SK-N-SH treated with all-trans-retinoic acid at 6 μM for 48 hours (cell line): ENCODE measurements around the gene ABCA9.
A peak's percentile ranks its signal among the peaks of the same experiment; 100 is the strongest.

ENCODE experiments used
- ATAC-seq: fragments of 200-7000 bp; cut with Tn5 transposase; 3 replicates; pipeline ENCODE4 v1.9.1; 2020; ENCODE audit warnings: mild to moderate bottlenecking, moderate library complexity
- ARNTL ChIP-seq: fragments of 450-650 bp; formaldehyde crosslinking; IDR thresholded peaks from 2 replicates; pipeline ENCODE4 v1.5.0; 2020; ENCODE audit warnings: low read depth, mild to moderate bottlenecking, moderate library complexity, borderline replicate concordance
- BACH2 ChIP-seq: fragments of 250-450 bp; sonication (Bioruptor Pico); IDR thresholded peaks from 2 replicates; pipeline ENCODE4 v1.9.0; 2021; ENCODE audit warnings: mild to moderate bottlenecking, borderline replicate concordance
- CSDC2 ChIP-seq: fragments of 250-450 bp; sonication (Bioruptor Pico); IDR thresholded peaks from 2 replicates; pipeline ENCODE4 v1.5.0; 2020; ENCODE audit warnings: mild to moderate bottlenecking, moderate library complexity
- ESRRG ChIP-seq: fragments of 250-450 bp; sonication (Bioruptor Pico); IDR thresholded peaks from 2 replicates; pipeline ENCODE4 v1.6.1; 2021; ENCODE audit warnings: mild to moderate bottlenecking
- GLIS3 ChIP-seq: fragments of 250-450 bp; sonication (Bioruptor Pico); IDR thresholded peaks from 2 replicates; pipeline ENCODE4 v1.5.0; 2020; ENCODE audit warnings: mild to moderate bottlenecking, moderate library complexity
- ISL1 ChIP-seq: fragments of 250-450 bp; sonication (Bioruptor Pico); IDR thresholded peaks from 2 replicates; pipeline ENCODE4 v2.1.2; 2022; ENCODE audit warnings: mild to moderate bottlenecking, moderate library complexity
- OSR1 ChIP-seq: fragments of 250-450 bp; sonication (Bioruptor Pico); IDR thresholded peaks from 2 replicates; pipeline ENCODE4 v1.8.0; 2022; ENCODE audit warnings: moderate library complexity, mild to moderate bottlenecking, inconsistent platforms
- PPARA ChIP-seq: fragments of 250-450 bp; sonication (Bioruptor Pico); IDR thresholded peaks from 2 replicates; pipeline ENCODE4 v1.5.0; 2020; ENCODE audit warnings: mild to moderate bottlenecking, borderline replicate concordance
- RARB ChIP-seq: fragments of 250-450 bp; sonication (Bioruptor Pico); IDR thresholded peaks from 2 replicates; pipeline ENCODE4 v1.8.0; 2021; ENCODE audit warnings: mild to moderate bottlenecking, moderate library complexity
- SNAI2 ChIP-seq: fragments of 250-450 bp; sonication (Bioruptor Pico); IDR thresholded peaks from 2 replicates; pipeline ENCODE4 v1.5.0; 2020; ENCODE audit warnings: mild to moderate bottlenecking, moderate library complexity
- TCF4 ChIP-seq: fragments of 250-450 bp; sonication (Bioruptor Pico); IDR thresholded peaks from 2 replicates; pipeline ENCODE4 v1.8.0; 2021; ENCODE audit warnings: mild to moderate bottlenecking, moderate library complexity, borderline replicate concordance
- ZC3H10 ChIP-seq: fragments of 250-450 bp; sonication (Bioruptor Pico); IDR thresholded peaks from 2 replicates; pipeline ENCODE4 v1.5.1; 2021; ENCODE audit warnings: mild to moderate bottlenecking, moderate library complexity
- ZFP3 ChIP-seq: fragments of 250-450 bp; sonication (Bioruptor Pico); IDR thresholded peaks from 2 replicates; pipeline ENCODE4 v1.5.0; 2020; ENCODE audit warnings: mild to moderate bottlenecking, moderate library complexity
- ZNF565 ChIP-seq: fragments of 450-650 bp; formaldehyde crosslinking; conservative IDR thresholded peaks from 2 replicates; pipeline ENCODE4 v1.5.0; 2020; ENCODE audit warnings: low read depth, mild to moderate bottlenecking, moderate library complexity
- ZNF70 ChIP-seq: fragments of 450-650 bp; formaldehyde crosslinking; IDR thresholded peaks from 2 replicates; pipeline ENCODE4 v1.5.0; 2020; ENCODE audit warnings: mild to moderate bottlenecking, moderate library complexity
- ZNF8 ChIP-seq: fragments of 450-650 bp; formaldehyde crosslinking; IDR thresholded peaks from 2 replicates; pipeline ENCODE4 v1.5.0; 2020; ENCODE audit warnings: mild to moderate bottlenecking, moderate library complexity
- TF ChIP-seq, protein P1 (sequence below): fragments of 250-450 bp; sonication (Bioruptor Pico); IDR thresholded peaks from 2 replicates; pipeline ENCODE4 v1.5.1; 2020; ENCODE audit warnings: low read depth, mild to moderate bottlenecking, moderate library complexity
- TF ChIP-seq, protein P2 (sequence below): fragments of 250-450 bp; sonication (Bioruptor Pico); IDR thresholded peaks from 2 replicates; pipeline ENCODE4 v1.5.0; 2020; ENCODE audit warnings: mild to moderate bottlenecking, moderate library complexity
- TF ChIP-seq, protein P3 (sequence below): fragments of 250-450 bp; sonication (Bioruptor Pico); IDR thresholded peaks from 2 replicates; pipeline ENCODE4 v1.8.0; 2021; ENCODE audit warnings: low read depth, mild to moderate bottlenecking, moderate library complexity, borderline replicate concordance
- TF ChIP-seq, protein P4 (sequence below): fragments of 250-450 bp; sonication (Bioruptor Pico); IDR thresholded peaks from 2 replicates; pipeline ENCODE4 v1.5.1; 2021; ENCODE audit warnings: mild to moderate bottlenecking, moderate library complexity
- TF ChIP-seq, protein P5 (sequence below): fragments of 250-450 bp; sonication (Bioruptor Pico); IDR thresholded peaks from 2 replicates; pipeline ENCODE4 v1.8.0; 2020; ENCODE audit warnings: mild to moderate bottlenecking, moderate library complexity, borderline replicate concordance

Gene ABCA9

DNA sequence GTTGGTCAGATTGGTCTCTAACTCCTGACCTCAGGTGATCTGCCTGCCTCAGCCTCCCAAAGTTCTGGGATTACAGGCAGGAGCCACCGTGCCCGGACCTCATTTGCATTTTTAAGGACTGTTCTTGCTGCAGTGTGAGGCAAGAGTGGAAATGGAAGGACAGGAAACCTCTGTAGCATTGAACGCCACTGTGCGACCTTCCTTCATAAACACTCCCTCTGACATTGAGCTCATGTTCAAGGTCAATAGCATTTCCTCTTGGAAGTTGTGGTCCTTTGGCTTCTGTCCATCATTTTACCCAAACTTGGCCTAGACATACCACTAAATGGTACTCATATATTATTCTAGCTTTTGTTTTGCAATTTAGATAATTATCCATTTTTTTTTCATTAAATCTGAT lies 72.8 kb downstream of the ABCA9 start:
- TF ChIP-seq, protein P1, sequence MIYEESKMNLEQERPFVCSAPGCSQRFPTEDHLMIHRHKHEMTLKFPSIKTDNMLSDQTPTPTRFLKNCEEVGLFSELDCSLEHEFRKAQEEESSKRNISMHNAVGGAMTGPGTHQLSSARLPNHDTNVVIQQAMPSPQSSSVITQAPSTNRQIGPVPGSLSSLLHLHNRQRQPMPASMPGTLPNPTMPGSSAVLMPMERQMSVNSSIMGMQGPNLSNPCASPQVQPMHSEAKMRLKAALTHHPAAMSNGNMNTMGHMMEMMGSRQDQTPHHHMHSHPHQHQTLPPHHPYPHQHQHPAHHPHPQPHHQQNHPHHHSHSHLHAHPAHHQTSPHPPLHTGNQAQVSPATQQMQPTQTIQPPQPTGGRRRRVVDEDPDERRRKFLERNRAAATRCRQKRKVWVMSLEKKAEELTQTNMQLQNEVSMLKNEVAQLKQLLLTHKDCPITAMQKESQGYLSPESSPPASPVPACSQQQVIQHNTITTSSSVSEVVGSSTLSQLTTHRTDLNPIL (CRISPR knock-in tag): no peak
- TF ChIP-seq RARB (CRISPR knock-in tag) (no peak), TCF4 (no peak), GLIS3 (no peak), ZNF565 (CRISPR knock-in tag) (no peak), ISL1 (no peak), ZNF8 (CRISPR knock-in tag) (no peak), ZNF70 (CRISPR knock-in tag) (no peak), BACH2 (CRISPR knock-in tag) (no peak), ZC3H10 (no peak), PPARA (CRISPR knock-in tag) (no peak), ESRRG (CRISPR knock-in tag) (no peak), CSDC2 (CRISPR knock-in tag) (no peak), OSR1 (no peak)
- TF ChIP-seq, protein P2, sequence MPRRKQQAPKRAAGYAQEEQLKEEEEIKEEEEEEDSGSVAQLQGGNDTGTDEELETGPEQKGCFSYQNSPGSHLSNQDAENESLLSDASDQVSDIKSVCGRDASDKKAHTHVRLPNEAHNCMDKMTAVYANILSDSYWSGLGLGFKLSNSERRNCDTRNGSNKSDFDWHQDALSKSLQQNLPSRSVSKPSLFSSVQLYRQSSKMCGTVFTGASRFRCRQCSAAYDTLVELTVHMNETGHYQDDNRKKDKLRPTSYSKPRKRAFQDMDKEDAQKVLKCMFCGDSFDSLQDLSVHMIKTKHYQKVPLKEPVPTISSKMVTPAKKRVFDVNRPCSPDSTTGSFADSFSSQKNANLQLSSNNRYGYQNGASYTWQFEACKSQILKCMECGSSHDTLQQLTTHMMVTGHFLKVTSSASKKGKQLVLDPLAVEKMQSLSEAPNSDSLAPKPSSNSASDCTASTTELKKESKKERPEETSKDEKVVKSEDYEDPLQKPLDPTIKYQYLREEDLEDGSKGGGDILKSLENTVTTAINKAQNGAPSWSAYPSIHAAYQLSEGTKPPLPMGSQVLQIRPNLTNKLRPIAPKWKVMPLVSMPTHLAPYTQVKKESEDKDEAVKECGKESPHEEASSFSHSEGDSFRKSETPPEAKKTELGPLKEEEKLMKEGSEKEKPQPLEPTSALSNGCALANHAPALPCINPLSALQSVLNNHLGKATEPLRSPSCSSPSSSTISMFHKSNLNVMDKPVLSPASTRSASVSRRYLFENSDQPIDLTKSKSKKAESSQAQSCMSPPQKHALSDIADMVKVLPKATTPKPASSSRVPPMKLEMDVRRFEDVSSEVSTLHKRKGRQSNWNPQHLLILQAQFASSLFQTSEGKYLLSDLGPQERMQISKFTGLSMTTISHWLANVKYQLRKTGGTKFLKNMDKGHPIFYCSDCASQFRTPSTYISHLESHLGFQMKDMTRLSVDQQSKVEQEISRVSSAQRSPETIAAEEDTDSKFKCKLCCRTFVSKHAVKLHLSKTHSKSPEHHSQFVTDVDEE (CRISPR knock-in tag): no peak
- TF ChIP-seq, protein P3, sequence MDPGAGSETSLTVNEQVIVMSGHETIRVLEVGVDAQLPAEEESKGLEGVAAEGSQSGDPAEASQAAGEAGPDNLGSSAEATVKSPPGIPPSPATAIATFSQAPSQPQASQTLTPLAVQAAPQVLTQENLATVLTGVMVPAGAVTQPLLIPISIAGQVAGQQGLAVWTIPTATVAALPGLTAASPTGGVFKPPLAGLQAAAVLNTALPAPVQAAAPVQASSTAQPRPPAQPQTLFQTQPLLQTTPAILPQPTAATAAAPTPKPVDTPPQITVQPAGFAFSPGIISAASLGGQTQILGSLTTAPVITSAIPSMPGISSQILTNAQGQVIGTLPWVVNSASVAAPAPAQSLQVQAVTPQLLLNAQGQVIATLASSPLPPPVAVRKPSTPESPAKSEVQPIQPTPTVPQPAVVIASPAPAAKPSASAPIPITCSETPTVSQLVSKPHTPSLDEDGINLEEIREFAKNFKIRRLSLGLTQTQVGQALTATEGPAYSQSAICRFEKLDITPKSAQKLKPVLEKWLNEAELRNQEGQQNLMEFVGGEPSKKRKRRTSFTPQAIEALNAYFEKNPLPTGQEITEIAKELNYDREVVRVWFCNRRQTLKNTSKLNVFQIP (CRISPR knock-in tag): no peak
- TF ChIP-seq, protein P4, sequence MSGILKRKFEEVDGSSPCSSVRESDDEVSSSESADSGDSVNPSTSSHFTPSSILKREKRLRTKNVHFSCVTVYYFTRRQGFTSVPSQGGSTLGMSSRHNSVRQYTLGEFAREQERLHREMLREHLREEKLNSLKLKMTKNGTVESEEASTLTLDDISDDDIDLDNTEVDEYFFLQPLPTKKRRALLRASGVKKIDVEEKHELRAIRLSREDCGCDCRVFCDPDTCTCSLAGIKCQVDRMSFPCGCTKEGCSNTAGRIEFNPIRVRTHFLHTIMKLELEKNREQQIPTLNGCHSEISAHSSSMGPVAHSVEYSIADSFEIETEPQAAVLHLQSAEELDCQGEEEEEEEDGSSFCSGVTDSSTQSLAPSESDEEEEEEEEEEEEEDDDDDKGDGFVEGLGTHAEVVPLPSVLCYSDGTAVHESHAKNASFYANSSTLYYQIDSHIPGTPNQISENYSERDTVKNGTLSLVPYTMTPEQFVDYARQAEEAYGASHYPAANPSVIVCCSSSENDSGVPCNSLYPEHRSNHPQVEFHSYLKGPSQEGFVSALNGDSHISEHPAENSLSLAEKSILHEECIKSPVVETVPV (CRISPR knock-in tag): no peak
- ATAC-seq: no peak

DNA sequence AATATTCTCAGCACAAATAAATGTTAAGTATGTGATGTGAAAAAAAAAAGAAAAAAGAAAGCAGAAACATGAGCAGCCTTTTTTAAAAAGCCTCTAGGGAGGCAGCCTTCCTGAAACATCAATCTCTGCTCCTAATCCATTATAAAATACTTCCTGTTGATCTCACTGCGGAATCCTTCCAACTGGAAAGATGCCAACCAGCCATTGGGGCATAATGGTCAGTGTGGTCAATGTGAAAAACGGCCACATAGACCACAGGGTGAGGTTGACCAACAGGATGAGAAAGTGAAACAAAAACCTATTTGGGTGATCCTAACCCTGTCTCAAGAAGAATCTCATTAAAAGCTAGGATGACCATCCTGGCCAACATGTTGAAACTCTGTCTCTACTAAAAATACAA lies 79.4 kb downstream of the ABCA9 start:
- TF ChIP-seq, protein P4 (CRISPR knock-in tag): no peak
- TF ChIP-seq BACH2 (CRISPR knock-in tag): no peak
- TF ChIP-seq SNAI2 (CRISPR knock-in tag): no peak
- no peak for TF ChIP-seq ZNF70 (CRISPR knock-in tag)
- TF ChIP-seq RARB (CRISPR knock-in tag): no peak
- TF ChIP-seq, protein P5, sequence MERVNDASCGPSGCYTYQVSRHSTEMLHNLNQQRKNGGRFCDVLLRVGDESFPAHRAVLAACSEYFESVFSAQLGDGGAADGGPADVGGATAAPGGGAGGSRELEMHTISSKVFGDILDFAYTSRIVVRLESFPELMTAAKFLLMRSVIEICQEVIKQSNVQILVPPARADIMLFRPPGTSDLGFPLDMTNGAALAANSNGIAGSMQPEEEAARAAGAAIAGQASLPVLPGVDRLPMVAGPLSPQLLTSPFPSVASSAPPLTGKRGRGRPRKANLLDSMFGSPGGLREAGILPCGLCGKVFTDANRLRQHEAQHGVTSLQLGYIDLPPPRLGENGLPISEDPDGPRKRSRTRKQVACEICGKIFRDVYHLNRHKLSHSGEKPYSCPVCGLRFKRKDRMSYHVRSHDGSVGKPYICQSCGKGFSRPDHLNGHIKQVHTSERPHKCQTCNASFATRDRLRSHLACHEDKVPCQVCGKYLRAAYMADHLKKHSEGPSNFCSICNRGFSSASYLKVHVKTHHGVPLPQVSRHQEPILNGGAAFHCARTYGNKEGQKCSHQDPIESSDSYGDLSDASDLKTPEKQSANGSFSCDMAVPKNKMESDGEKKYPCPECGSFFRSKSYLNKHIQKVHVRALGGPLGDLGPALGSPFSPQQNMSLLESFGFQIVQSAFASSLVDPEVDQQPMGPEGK (CRISPR knock-in tag): no peak
- no peak for TF ChIP-seq ISL1
- TF ChIP-seq ARNTL: no peak
- TF ChIP-seq ZNF8 (CRISPR knock-in tag): no peak
- TF ChIP-seq, protein P2 (CRISPR knock-in tag): no peak
- TF ChIP-seq, protein P3 (CRISPR knock-in tag): no peak
- no peak for TF ChIP-seq ZFP3 (CRISPR knock-in tag)
- no peak for TF ChIP-seq OSR1
- no peak for TF ChIP-seq ZC3H10
- TF ChIP-seq, all 23 proteins: peak for 0
- peak; percentile 79 for ATAC-seq
